Hippocampal formation (tissue), 2 donors: ENCODE results near the gene SOD3.

Experiments used
- DNase-seq, 2 donors: peaks; one replicate each; lab custom pipeline; 2025; lab: John Stamatoyannopoulos, UW

The SOD3 gene

GRCh38 chr4:24775032-24775605, 20.3 kb upstream of the SOD3 start:
- no peak for DNase-seq

DNA sequence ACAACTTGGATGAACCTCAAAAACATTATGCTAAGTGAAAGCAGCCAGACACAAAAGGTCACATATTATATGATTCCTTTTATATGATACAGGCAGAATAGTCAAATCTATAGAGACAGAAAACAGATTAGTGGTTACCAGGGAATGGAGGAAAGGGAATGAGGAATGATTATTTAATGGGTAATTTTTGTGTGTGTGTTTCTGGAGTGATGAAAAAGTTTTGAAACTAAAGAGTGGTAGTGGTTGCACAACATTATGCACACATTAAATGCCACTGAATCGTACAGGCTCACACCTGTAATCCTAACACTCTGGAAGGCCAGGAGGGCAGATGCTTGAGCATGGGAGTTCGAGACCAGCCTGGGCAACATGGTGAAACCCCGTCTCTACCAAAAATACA, 19.6 kb upstream of the SOD3 start:
- DNase-seq = no peak

GRCh38 chr4:24777536-24778463, 17.6 kb upstream of the SOD3 start:
- DNase-seq = no peak

- no peak for DNase-seq
Measured at GRCh38 chr4:24778464-24779225, 16.7 kb upstream of the SOD3 start.

- no peak for DNase-seq
Measured at GRCh38 chr4:24780936-24781495, 14.4 kb upstream of the SOD3 start.

DNA sequence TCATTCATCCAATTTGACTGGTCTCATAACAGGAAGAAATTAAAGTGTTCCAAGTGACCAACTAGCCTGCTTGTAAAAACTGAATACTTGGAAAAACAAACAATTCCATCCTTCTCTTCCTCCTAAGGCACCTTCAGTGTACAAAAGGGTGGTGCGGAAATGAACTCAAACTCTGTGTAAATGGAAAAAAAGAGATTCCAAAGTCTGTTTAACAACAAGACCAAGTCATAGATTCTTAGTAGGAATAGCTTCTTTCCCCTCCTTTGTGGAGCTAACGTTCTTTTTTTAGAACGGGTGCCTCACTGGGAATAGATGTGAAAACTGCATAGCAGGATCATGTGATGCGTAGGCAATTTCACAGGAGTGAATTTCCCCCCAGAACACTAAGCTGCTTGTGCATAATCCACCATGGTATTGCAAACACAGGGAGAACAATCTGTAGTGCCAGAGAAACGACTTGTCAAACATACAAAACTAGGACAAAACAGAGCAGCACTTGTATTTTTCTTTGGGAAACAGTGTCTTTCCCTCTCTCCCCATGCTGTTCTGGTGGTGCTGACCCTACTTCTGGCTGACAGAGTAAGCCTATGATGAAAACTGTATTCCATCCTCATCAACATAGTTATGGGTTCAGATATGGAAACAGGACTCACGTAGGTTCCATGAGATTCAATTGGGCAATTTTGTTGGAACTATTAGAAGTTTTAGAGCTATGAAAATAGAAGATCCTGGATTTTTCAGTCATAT, 13.2 kb upstream of the SOD3 start:
- no peak for DNase-seq

- no peak for DNase-seq
Measured at GRCh38 chr4:24783506-24783905, 11.9 kb upstream of the SOD3 start.

DNA sequence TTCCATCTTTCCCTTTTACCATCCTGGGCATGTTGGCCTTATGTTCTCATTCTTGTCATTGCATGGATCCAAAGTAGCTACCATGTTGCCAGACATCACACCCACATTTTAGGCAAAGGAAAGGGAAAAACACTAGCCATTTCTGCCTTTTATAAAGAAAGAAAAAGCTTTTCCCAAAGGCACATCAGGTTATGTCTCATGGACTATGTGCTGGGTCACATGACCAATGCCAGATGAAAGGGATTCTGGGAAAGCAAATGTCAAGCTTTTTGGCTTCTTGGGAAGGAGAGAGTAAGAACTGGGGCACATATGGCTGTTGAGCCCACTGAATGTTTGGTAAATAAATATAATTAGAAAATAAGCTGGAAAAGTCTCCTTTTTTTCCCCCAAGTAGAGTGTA, 4.3 kb upstream of the SOD3 start:
- DNase-seq = no peak

DNA sequence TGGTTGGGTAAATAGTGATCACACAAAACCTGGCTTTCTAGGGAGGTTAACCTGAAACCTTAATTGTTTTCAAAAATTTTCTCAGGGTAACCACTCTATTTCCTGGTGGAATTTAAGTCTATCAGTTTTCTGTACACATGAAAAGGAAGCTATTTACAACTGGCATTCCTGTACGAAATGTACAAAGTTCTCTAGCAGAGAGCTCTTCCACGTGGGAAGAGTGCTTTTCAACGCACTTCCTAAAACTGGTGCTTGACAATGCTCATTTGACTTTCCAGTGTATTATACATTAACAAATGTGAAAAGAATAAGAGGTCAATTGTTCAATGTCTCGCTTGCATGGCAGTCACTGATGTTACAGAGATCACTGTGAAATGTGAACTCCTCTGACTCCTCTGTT, 2.8 kb upstream of the SOD3 start:
- DNase-seq = no peak

GRCh38 chr4:24793219-24794005, 2.0 kb upstream of the SOD3 start:
- DNase-seq = no peak

DNA sequence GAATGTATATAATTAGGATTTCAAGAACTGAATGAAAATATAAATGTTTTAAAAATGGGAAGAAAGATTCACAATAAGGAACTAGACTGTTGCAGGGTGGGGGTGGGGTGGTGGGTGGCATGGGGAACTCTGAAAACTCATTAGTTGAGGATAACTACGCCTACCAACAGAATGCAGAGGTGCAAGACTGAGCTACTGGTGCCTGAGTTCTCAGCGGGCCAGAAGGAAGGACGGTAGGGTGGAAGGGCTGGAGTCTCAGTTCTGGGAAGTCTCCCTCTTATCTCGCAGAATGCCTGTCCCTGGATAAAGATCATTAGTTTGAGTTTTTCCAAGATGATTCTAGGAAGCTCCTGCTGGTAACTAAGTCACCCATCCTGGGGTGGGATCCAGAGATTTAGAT, 1.3 kb upstream of the SOD3 start:
- DNase-seq = no peak

GRCh38 chr4:24794480-24794879, 893 bp upstream of the SOD3 start:
- no peak for DNase-seq

GRCh38 chr4:24795666-24796381, 451 bp downstream of the SOD3 start:
- DNase-seq = no peak

DNA sequence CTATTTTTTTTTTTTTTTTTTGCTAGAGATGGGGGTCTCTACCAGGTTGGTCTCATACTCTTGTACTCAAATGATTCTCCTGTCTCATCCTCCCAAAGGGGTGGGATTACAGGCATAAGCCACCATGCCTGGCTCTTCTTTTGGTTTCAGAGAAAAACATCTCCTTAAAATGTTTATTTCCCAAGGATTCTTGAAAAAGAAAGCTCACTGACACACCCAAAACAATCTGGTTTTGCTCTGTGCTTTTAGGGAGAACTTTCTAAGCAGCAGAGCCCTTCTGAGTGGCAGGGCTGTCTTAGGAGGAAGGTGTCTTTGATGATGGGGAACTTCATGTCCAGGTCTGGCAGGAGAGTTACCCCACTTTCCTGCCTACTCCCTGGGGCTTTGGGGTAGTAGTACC, 1.2 kb downstream of the SOD3 start:
- DNase-seq = no peak

GRCh38 chr4:24798036-24798610, 2.8 kb downstream of the SOD3 start:
- DNase-seq = no peak

DNA sequence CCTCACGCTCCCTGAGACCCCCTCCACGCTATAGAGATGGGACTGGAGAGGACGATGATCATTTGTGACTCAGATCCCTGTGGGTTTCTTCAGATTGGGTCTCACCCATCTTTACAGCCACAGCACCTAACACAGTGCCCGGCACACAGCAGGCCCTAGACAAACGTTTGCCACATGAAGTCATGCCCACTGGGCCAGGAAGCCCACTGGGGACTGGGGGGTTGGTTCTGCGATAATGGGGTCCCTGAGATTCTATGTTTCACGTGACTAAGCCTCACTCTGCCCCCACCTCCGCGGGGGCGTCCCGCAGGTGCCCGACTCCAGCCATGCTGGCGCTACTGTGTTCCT, 3.8 kb downstream of the SOD3 start:
- DNase-seq = no peak

DNA sequence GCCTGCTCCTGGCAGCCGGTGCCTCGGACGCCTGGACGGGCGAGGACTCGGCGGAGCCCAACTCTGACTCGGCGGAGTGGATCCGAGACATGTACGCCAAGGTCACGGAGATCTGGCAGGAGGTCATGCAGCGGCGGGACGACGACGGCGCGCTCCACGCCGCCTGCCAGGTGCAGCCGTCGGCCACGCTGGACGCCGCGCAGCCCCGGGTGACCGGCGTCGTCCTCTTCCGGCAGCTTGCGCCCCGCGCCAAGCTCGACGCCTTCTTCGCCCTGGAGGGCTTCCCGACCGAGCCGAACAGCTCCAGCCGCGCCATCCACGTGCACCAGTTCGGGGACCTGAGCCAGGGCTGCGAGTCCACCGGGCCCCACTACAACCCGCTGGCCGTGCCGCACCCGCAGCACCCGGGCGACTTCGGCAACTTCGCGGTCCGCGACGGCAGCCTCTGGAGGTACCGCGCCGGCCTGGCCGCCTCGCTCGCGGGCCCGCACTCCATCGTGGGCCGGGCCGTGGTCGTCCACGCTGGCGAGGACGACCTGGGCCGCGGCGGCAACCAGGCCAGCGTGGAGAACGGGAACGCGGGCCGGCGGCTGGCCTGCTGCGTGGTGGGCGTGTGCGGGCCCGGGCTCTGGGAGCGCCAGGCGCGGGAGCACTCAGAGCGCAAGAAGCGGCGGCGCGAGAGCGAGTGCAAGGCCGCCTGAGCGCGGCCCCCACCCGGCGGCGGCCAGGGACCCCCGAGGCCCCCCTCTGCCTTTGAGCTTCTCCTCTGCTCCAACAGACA, 4.4 kb downstream of the SOD3 start:
- no peak for DNase-seq

DNA sequence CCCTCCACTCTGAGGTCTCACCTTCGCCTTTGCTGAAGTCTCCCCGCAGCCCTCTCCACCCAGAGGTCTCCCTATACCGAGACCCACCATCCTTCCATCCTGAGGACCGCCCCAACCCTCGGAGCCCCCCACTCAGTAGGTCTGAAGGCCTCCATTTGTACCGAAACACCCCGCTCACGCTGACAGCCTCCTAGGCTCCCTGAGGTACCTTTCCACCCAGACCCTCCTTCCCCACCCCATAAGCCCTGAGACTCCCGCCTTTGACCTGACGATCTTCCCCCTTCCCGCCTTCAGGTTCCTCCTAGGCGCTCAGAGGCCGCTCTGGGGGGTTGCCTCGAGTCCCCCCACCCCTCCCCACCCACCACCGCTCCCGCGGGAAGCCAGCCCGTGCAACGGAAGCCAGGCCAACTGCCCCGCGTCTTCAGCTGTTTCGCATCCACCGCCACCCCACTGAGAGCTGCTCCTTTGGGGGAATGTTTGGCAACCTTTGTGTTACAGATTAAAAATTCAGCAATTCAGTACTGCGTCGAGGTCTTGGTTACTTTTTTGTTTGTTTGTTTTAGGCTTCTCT, 5.0 kb downstream of the SOD3 start:
- DNase-seq = no peak
